Thoracic aorta (tissue), 2 donors: Measurements from ENCODE around the gene MCUR1. TPM values are rescaled to one million over a fixed set of nuclear protein-coding genes. Genes with fewer than 3 reads are reported as not detected.
"Not testable (repeated sequence)": the region's sequence is repeated elsewhere in the genome, so short reads cannot be mapped to it uniquely, and the experiment has no call there.

Experiments used
- ATAC-seq: fragments of 150-250 bp; one replicate; pipeline ENCODE4 v1.8.0; 2017; ENCODE audit warnings: low read depth; ENCODE audit not compliant: insufficient number of reproducible peaks, low FRiP score
- DNase-seq: peaks from one replicate; pipeline ENCODE4 v3.0.0-alpha.2; 2020; ENCODE audit warnings: low spot score
- H3K27ac ChIP-seq, 2 donors: fragments of 200-600 bp; sonication (generic); 1 replicate in 1 of 2; 2 replicates in 1 of 2; pipeline ENCODE4 v1.5.1; 2016; ENCODE audit warnings: mild to moderate bottlenecking in 2 of 2, moderate library complexity in 2 of 2
- H3K27me3 ChIP-seq: fragments of 200-600 bp; sonication (generic); replicated peaks from 2 replicates; pipeline ENCODE4 v1.6.0; 2016; ENCODE audit warnings: mild to moderate bottlenecking; ENCODE audit not compliant: insufficient read depth
- H3K36me3 ChIP-seq: fragments of 200-600 bp; sonication (generic); one replicate; pipeline ENCODE4 v1.5.1; 2016
- H3K4me1 ChIP-seq, 2 donors: fragments of 200-600 bp; sonication (generic); 1 replicate in 1 of 2; 2 replicates in 1 of 2; pipeline versions ENCODE4 v1.5.1 to v1.6.0; 2016; ENCODE audit warnings: low read depth in 2 of 2, mild to moderate bottlenecking in 1 of 2; ENCODE audit not compliant: control insufficient read depth in 1 of 2
- H3K4me3 ChIP-seq: fragments of 200-600 bp; sonication (generic); 2 replicates; pipeline ENCODE4 v1.5.1; 2016; ENCODE audit warnings: mild to moderate bottlenecking
- H3K9me3 ChIP-seq: fragments of 200-600 bp; sonication (generic); 2 replicates; pipeline ENCODE4 v1.5.1; 2016
- total RNA-seq, 2 donors: library from RNA; depleted of rRNA; stranded (reverse); fragments of >200 nt; gene quantifications; one replicate each; pipeline versions ENCODE4 v1.1.0 to v1.2.3, GENCODE V29; 2016
- TF ChIP-seq, protein P1 (sequence below): fragments of 200-600 bp; sonication (generic); IDR thresholded peaks from one replicate; pipeline ENCODE4 v1.5.1; 2019; ENCODE audit warnings: antibody characterized with exemption

The MCUR1 gene
- total RNA-seq, 2 donors from 2014 or later, result 9.5 to 12.2 TPM

DNA sequence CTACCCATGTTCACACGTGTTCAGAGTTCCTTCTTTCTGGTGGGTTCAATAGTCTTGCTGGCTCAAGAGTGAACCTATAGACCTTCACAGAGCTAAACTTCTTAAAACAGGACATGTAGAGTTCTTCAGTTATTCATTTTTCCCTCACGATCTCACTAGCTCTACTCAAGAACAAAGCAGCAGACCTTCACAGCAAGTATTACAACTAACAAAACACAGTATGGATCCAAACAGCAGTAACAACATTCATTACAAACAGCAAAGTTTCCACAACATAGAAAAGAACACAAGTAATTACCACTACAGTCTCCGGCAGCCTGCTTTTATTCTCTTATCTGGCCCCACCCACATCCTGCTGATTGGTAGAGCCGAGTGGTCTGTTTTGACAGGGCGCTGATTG is 39.5 kb upstream of the MCUR1 start:
- Histone ChIP-seq H3K4me1 (no peaks in the 10 kb centered on the region), H3K27ac (no peak overlapping the region), H3K36me3 (no peaks in the 10 kb centered on the region), H3K4me3 (no peak overlapping the region), H3K9me3 (no peaks in the 10 kb centered on the region), H3K27me3 (no peaks in the 10 kb centered on the region)
- DNase-seq (no peak), ATAC-seq (no peak)
- TF ChIP-seq, protein P1, sequence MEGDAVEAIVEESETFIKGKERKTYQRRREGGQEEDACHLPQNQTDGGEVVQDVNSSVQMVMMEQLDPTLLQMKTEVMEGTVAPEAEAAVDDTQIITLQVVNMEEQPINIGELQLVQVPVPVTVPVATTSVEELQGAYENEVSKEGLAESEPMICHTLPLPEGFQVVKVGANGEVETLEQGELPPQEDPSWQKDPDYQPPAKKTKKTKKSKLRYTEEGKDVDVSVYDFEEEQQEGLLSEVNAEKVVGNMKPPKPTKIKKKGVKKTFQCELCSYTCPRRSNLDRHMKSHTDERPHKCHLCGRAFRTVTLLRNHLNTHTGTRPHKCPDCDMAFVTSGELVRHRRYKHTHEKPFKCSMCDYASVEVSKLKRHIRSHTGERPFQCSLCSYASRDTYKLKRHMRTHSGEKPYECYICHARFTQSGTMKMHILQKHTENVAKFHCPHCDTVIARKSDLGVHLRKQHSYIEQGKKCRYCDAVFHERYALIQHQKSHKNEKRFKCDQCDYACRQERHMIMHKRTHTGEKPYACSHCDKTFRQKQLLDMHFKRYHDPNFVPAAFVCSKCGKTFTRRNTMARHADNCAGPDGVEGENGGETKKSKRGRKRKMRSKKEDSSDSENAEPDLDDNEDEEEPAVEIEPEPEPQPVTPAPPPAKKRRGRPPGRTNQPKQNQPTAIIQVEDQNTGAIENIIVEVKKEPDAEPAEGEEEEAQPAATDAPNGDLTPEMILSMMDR, result no peak

GRCh38 chr6:13851803-13852202 is 37.4 kb upstream of the MCUR1 start:
- DNase-seq, result no peak
- no peak overlapping the region for H3K4me3 ChIP-seq
- TF ChIP-seq, protein P1, result no peak

GRCh38 chr6:13851330-13851729 is 37.0 kb upstream of the MCUR1 start:
- TF ChIP-seq, protein P1, result no peak
- H3K4me1 ChIP-seq, result no peaks in the 10 kb centered on the region
- DNase-seq (no peak), ATAC-seq (no peak)
- H3K27ac ChIP-seq, result no peak overlapping the region
- H3K27me3 ChIP-seq, result no peaks in the 10 kb centered on the region
- H3K4me3 ChIP-seq, result no peak overlapping the region
- no peaks in the 10 kb centered on the region for H3K36me3 ChIP-seq
- no peaks in the 10 kb centered on the region for H3K9me3 ChIP-seq

More at GRCh38 chr6:13851803-13852202, 37.4 kb upstream of the MCUR1 start:
- Histone ChIP-seq H3K36me3 (no peaks in the 10 kb centered on the region), H3K9me3 (no peaks in the 10 kb centered on the region), H3K4me1 (no peaks in the 10 kb centered on the region), H3K27ac (no peak overlapping the region), H3K27me3 (no peaks in the 10 kb centered on the region)
- ATAC-seq, result no peak

GRCh38 chr6:13850690-13851089 is 36.3 kb upstream of the MCUR1 start:
- not testable (repeated sequence) for DNase-seq, H3K9me3 ChIP-seq, H3K36me3 ChIP-seq, H3K4me3 ChIP-seq, H3K4me1 ChIP-seq, ATAC-seq, H3K27ac ChIP-seq, H3K27me3 ChIP-seq

- no peak for ATAC-seq
- no peak overlapping the region for H3K27ac ChIP-seq
- H3K4me3 ChIP-seq, result no peak overlapping the region
- H3K4me1 ChIP-seq, result no peaks in the 10 kb centered on the region
- H3K36me3 ChIP-seq, result no peaks in the 10 kb centered on the region
- TF ChIP-seq, protein P1, result no peak
- DNase-seq, result no peak
- no peaks in the 10 kb centered on the region for H3K27me3 ChIP-seq
- H3K9me3 ChIP-seq, result no peaks in the 10 kb centered on the region
Measured at GRCh38 chr6:13848522-13849150, 34.3 kb upstream of the MCUR1 start.
